Activated naive CD4-positive, alpha-beta T cell treated with anti-CD3 and anti-CD28 coated beads for 36 hours (primary cell): ENCODE results near the gene HDAC7. TPM values are rescaled to one million over a fixed set of nuclear protein-coding genes. Genes with fewer than 3 reads are reported as not detected.

Experiments used
- CTCF ChIA-PET: fragments of 350-600 bp; sonication (Branson Sonifier 250); formaldehyde crosslinking; loops from one replicate; lab custom pipeline; 2021; ENCODE audit warnings: antibody characterized with exemption; lab: Charles Lee
- DNase-seq: peaks from one replicate; pipeline ENCODE4 v3.0.0-alpha.2; 2020
- H3K27ac Mint-ChIP-seq: one replicate; pipeline ENCODE4 v1.8.0; 2021; ENCODE audit warnings: mild to moderate bottlenecking, mixed read lengths
- H3K27me3 Mint-ChIP-seq: one replicate; pipeline ENCODE4 v1.8.0; 2021; ENCODE audit warnings: low read depth, mixed read lengths
- H3K36me3 Mint-ChIP-seq: one replicate; pipeline ENCODE4 v1.8.0; 2021; ENCODE audit warnings: low read depth, mixed read lengths
- H3K4me1 Mint-ChIP-seq: one replicate; pipeline ENCODE4 v1.8.0; 2021; ENCODE audit warnings: low read depth, mixed read lengths
- H3K4me3 Mint-ChIP-seq: one replicate; pipeline ENCODE4 v1.8.0; 2021; ENCODE audit warnings: mild to moderate bottlenecking, moderate library complexity, mixed read lengths
- H3K9me3 Mint-ChIP-seq: one replicate; pipeline ENCODE4 v1.8.0; 2021; ENCODE audit warnings: mixed read lengths
- intact Hi-C: fragments of 100-400 bp; cut with micrococcal nuclease; formaldehyde crosslinking; loops from one replicate; pipeline ENCODE4 v1.15.1; 2023
- total RNA-seq, 2 experiments: library from RNA; stranded (reverse); gene quantifications; one replicate each; pipeline ENCODE4 v1.2.3, GENCODE V29; 2021

Gene HDAC7
- total RNA-seq, 2 experiments from 2014 or later: 272 to 289 TPM

DNA sequence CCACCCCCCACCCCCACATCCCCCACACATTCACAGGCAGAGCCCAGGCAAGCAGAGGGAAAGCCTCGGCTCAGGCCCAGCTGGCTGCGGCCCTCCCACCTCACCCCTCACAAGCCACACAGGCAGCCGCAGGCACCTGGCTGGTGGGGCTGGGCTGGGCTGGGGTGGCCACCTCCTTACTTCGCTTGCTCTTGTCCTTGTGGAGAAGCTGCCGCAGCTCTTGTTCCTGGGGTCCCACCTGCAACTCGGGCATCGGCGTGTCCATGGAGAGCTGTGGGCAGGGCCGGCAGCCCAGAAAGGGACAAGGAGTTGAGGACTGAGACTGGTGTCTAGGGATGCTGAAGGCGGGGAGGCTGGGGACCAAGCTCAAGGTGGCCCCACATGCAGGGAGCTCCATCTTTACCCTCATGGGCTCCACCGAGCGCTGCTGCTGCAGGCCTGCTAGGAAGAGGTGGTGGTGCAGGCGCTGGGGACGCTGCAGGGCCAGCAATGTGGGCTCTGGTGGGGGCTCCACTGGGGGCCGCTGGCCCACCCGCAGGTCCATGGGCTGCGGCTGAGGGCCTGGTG, 21.2 kb downstream of the HDAC7 start:
- no peak for DNase-seq
- Mint-ChIP-seq H3K4me1 (peaks cover 48% of the 10 kb centered on the region), H3K4me3 (no peak overlapping the region), H3K27me3 (no peaks in the 10 kb centered on the region), H3K9me3 (no peaks in the 10 kb centered on the region), H3K36me3 (peaks cover 35% of the 10 kb centered on the region), H3K27ac (no peak overlapping the region)
- CTCF ChIA-PET: interaction anchor here (0.6 to 27.8 kb wide), 6 partner anchors 9 to 36 kb away, joined by 3 to 848 read pairs (median 6); no protein-coding TSS in a partner anchor
- intact Hi-C loops: no loop called here

DNA sequence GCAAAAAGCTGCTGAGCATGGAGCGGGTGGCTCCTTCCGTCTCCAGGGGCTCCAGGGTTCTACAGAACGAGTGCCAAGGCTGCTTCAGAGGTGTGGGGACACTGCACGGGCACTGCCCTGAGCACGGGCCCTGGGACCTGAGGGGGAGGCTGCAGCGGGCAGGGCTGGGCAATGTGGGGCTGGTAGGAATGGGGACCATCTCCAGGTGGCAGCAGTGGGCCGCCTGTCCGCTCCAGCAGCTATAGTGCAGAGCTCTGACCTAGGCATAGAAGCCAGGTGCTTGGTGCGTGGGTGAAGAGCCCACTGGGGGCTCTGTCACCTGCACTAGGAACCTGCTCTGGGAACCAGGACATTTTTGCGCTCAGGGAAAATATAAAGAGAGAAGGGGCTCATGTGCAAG, 22.3 kb downstream of the HDAC7 start:
- Mint-ChIP-seq H3K27me3 (no peaks in the 10 kb centered on the region), H3K4me3 (no peak overlapping the region), H3K27ac (peak overlapping the region; percentile 87), H3K36me3 (peaks cover 33% of the 10 kb centered on the region), H3K4me1 (peaks cover 38% of the 10 kb centered on the region), H3K9me3 (no peaks in the 10 kb centered on the region)
- intact Hi-C loops: loop anchor here (1.0 kb wide), 2 partner anchors 20 to 40 kb away; no protein-coding TSS in a partner anchor
- CTCF ChIA-PET: interaction anchor here (1.5 to 27.8 kb wide), 4 partner anchors 10 to 37 kb away, joined by 3 to 848 read pairs (median 6); no protein-coding TSS in a partner anchor
- peak; percentile 55 for DNase-seq

DNA sequence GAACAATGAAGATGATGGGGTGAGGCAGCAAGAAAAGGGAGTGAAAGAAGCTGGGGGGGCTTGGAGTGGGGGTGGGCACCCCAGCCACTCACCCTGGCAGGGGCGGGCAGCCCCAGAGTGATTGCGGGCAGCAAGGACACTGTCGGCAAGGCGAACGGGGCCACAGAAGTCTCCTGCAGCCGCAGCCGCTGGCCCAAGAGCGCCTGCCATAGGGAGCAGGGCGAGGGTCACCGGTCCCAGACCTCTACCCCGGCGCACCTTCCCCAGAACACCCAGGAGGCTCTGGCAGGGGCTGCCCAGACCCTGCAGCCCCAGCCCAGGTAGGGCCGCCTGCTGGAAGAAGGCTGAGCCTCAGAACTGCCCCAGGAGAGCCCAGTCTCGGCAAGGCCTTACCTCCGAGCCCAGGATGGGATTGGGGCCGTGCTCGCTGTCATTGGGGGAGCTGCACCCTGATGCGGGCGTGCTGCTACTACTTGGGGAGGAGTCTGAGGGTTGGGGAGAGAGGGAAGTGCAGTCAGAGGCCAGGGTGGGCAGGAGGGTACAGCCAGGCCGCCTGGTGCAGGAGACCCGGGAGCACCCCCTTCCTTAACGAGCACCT, 23.8 kb downstream of the HDAC7 start:
- Mint-ChIP-seq H3K9me3 (no peaks in the 10 kb centered on the region), H3K27ac (no peak overlapping the region), H3K4me3 (no peak overlapping the region), H3K36me3 (peaks cover 35% of the 10 kb centered on the region), H3K27me3 (no peaks in the 10 kb centered on the region), H3K4me1 (peaks cover 23% of the 10 kb centered on the region)
- CTCF ChIA-PET: interaction anchor here (0.8 to 27.8 kb wide), 3 partner anchors 12 to 39 kb away, joined by 3 to 848 read pairs (median 5); partner anchors contain the start of gene RAPGEF3
- no peak for DNase-seq
- intact Hi-C loops: no loop called here

DNA sequence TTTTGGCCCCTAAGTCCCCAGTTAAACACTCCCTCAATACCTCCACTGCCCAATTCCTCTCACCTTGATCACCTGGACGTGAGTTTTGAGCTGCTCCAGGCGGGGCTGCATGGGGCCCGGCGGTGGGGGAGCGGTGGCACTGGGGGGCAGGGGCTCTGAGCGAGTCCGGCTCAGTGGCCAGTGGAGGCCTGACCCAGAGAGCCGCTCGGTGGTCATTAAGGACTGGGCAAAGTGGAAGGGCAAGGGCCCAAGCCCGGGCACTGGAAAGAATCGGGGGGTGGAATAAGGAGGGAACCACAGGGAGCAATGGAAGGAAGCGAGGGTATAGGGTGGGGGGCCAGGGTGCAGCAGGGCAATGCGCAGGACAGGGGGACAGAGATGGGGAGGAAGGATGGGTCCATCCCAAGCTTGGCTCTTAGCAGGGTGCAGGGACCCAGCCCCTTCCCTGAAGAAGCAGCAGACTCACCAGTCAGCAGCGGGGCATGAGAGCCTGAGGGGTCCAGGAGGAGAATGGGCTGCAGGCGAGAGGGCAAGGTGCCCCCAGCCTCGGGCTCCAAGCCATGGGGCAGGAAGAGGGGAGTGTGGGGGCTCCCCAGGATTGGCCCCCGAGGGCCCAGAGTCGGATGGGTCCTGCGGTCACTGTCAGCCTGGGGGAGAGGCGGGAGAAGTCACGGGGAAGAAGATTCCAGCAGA, 24.4 kb downstream of the HDAC7 start:
- Mint-ChIP-seq H3K27me3 (no peaks in the 10 kb centered on the region), H3K4me3 (no peak overlapping the region), H3K27ac (no peak overlapping the region), H3K36me3 (peaks cover 39% of the 10 kb centered on the region), H3K4me1 (peaks cover 17% of the 10 kb centered on the region), H3K9me3 (no peaks in the 10 kb centered on the region)
- CTCF ChIA-PET: interaction anchor here (1.5 to 27.8 kb wide), 2 partner anchors 22 to 39 kb away, joined by 4 to 848 read pairs; no protein-coding TSS in a partner anchor
- intact Hi-C loops: no loop called here
- no peak for DNase-seq

DNA sequence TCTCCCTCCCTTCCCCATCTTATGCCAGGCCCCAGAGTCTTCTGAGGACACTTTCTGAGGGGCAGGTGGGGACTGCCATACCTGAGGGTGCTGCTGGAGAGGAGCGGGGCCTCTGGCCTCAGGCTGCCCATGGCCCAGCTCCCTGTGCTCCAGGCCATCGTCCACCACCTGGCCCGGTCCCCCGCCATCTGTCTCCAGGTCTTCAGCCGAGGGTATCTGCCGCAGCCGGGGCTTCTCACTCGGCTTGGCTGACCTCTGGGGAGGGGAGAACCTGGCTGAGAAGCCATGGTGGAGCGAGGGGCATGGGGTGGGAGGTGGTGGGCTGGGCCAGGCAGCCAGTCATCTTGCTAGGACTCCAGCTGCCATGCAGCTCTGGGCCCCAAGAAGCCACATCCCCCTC, 25.0 kb downstream of the HDAC7 start:
- Mint-ChIP-seq H3K36me3 (peaks cover 40% of the 10 kb centered on the region), H3K9me3 (no peaks in the 10 kb centered on the region), H3K27me3 (no peaks in the 10 kb centered on the region), H3K27ac (no peak overlapping the region), H3K4me1 (peaks cover 12% of the 10 kb centered on the region), H3K4me3 (no peak overlapping the region)
- CTCF ChIA-PET: interaction anchor here (1.5 to 3.0 kb wide), 2 partner anchors 23 to 52 kb away, joined by 4 to 15 read pairs; no protein-coding TSS in a partner anchor
- DNase-seq: no peak
- intact Hi-C loops: no loop called here

DNA sequence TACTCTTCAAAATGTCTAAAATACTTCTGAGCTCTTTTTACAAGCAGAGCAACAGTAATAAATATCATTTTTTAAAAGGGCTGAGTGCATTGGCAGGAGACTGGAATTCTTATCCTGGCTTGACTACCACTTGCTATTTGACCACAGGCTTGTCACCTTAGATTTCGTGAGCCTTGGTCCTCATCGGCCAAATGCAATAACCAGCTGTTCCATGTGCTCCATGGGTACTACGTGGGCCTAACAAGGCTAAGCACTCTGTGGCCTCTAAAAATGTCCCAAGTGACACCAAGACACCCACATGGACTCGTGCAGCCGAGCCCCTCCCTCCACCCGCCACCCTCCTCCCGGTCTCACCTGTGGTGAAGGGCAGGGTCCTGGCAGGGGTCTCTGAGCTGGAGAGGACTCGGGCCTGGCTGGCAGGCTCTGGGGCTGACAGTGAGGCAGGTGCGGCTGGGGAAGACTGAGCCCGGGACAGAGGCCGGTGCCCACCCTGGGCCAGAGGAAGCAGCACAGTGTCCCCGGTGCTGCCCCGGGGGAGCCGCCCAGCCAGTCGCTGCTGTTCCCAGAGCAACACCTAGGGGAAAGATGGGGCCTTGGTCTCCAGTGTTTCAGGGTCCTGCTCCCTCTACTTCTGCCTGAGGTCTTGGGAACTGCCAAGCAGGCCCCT, 26.6 kb downstream of the HDAC7 start:
- H3K9me3 Mint-ChIP-seq: no peaks in the 10 kb centered on the region

DNA sequence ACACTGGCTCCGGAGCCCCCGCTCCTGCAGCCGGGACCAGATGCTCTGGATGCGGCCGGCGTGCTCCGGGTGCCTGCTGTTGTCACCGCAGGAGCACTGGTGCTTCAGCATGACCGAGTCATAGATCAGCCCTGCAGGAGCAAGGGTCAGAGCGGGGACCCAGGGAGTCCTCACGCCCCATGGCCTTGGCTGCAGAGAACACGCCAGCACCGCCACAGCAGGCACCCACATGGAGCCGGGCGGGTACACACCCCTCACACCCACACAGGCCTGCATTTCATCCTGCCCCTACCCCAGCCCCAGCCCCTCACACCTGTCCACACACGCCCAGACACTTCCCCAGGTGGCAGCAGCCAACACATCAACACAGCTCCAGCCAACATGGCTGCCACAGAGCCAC, 27.8 kb downstream of the HDAC7 start:
- Mint-ChIP-seq H3K27ac (no peak overlapping the region), H3K36me3 (peaks cover 57% of the 10 kb centered on the region), H3K4me1 (peaks cover 14% of the 10 kb centered on the region), H3K27me3 (no peaks in the 10 kb centered on the region), H3K9me3 (no peaks in the 10 kb centered on the region), H3K4me3 (no peak overlapping the region)
- intact Hi-C loops: no loop called here
- DNase-seq: no peak
- CTCF ChIA-PET: interaction anchor here (0.7 to 3.0 kb wide), 6 partner anchors 11 to 50 kb away, joined by 3 to 15 read pairs (median 4); no protein-coding TSS in a partner anchor

More for the DNA sequence above, 26.6 kb downstream of the HDAC7 start:
- H3K4me3 Mint-ChIP-seq: no peak overlapping the region
- H3K27ac Mint-ChIP-seq: peak overlapping the region; percentile 41
- CTCF ChIA-PET: interaction anchor here (1.0 to 3.0 kb wide), 6 partner anchors 9 to 51 kb away, joined by 3 to 15 read pairs (median 6); no protein-coding TSS in a partner anchor
- H3K27me3 Mint-ChIP-seq: no peaks in the 10 kb centered on the region
- no peak for DNase-seq
- H3K36me3 Mint-ChIP-seq: peaks cover 49% of the 10 kb centered on the region
- intact Hi-C loops: no loop called here
- H3K4me1 Mint-ChIP-seq: peaks cover 4% of the 10 kb centered on the region

DNA sequence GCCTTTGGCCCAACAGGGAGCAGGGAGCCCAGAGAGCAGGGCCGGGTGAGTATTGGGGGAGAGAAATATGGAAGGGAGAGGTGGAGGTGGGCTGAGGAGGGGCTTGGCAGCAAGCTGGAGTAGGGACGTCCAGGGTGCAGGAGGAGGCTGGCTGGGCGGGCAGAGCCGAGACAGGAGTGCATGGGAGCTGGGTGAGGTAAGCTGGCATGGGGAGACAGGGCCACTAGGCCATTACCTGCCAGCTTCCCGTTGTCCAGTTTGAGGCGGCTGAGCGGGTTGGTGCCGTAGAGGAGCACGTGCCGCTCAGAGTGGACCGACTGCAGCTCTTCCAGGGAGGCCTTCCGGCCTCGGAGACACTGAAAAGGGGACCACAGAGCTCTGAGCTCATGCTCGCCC, 28.4 kb downstream of the HDAC7 start:
- intact Hi-C loops: no loop called here
- H3K9me3 Mint-ChIP-seq: no peaks in the 10 kb centered on the region
- H3K27ac Mint-ChIP-seq: peak overlapping the region; percentile 13
- peaks cover 62% of the 10 kb centered on the region for H3K36me3 Mint-ChIP-seq
- no peak for DNase-seq
- no peak overlapping the region for H3K4me3 Mint-ChIP-seq
- CTCF ChIA-PET: interaction anchor here (3.0 to 3.7 kb wide), 2 partner anchors 48 to 49 kb away, joined by 15 to 18 read pairs; no protein-coding TSS in a partner anchor
- H3K27me3 Mint-ChIP-seq: no peaks in the 10 kb centered on the region
- H3K4me1 Mint-ChIP-seq: peaks cover 19% of the 10 kb centered on the region

DNA sequence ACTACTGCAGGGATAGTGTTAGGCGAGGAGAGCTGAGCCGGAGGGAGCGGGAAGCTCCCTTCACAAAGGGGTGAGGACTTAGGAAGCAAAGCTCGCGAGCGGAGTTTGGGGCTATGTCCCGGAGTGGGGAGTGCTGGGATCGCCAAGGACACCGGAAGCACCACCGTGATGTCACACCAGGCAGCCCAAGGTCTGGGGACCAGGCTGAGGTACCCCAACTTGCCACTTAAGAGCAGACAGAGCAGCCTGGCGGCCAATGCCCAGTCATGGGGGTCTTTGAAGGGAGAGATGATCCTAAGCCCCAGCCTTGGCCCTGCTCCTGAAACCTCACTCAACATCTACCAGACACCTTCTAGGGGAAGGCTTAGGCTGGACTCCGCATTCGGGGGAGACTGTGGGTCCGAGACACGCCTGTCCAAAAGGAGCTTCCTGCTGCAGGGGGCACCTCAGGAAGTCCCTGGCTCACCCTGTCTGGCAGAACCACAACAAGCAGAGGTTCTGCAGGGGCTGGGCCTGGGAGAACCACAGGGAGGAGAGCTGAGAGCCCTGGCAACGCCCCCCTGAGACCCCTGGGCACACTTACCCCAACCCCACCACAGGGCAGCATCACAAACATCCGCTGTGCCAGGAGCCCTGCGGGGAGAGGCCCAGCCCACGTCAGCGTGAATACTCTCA, 28.9 kb downstream of the HDAC7 start:
- CTCF ChIA-PET: interaction anchor here (1.0 to 3.7 kb wide), 3 partner anchors 19 to 48 kb away, joined by 3 to 22 read pairs (median 18); no protein-coding TSS in a partner anchor
- DNase-seq: no peak
- intact Hi-C loops: no loop called here
- Mint-ChIP-seq H3K36me3 (peaks cover 66% of the 10 kb centered on the region), H3K4me3 (no peak overlapping the region), H3K4me1 (peaks cover 25% of the 10 kb centered on the region), H3K27me3 (no peaks in the 10 kb centered on the region), H3K9me3 (no peaks in the 10 kb centered on the region), H3K27ac (peak overlapping the region; percentile 31)

DNA sequence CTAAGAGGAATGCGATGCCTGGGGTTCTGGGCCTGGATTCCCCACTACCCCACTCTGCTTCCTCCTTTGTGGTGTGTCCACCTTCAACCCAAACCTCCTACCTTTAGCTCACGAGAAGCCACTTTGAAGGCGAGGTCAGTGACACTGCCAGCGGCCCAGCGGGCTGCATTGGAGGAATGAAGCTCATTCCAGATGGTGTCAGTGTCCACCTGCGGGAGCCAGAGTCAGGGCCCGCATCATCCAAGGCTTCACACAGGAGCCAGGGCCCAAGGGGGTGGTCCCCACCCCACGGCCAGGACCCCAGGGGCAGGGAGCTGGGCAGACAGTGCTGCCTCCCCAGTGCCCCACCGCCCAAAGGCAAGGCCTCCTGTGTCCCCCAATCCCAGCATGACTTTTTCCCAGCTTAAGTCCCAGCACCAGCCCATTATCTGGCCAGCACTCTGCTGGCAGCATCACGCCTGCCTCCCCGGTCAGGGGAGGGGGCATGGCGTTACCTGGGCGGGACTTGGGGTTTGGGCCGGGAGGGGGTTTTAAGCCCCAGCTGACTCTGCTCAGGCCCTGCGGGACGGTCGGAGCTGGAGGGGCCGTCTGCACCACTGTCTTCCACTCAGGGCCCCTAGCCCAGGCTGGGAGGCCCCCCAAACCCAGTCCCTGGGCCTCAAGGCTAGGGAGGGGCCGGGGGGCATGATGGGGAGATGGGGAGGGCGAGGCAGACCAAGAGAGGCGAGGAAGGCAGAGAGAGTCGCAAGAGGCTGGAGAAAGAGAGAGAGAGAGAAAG, 29.8 kb downstream of the HDAC7 start:
- CTCF ChIA-PET: interaction anchor here (0.6 to 3.7 kb wide), 10 partner anchors 10 to 286 kb away, joined by 3 to 22 read pairs (median 4); no protein-coding TSS in a partner anchor
- Mint-ChIP-seq H3K27ac (peak overlapping the region; percentile 41), H3K36me3 (peaks cover 62% of the 10 kb centered on the region), H3K9me3 (no peaks in the 10 kb centered on the region), H3K27me3 (no peaks in the 10 kb centered on the region), H3K4me1 (peaks cover 29% of the 10 kb centered on the region), H3K4me3 (no peak overlapping the region)
- no peak for DNase-seq
- intact Hi-C loops: no loop called here

DNA sequence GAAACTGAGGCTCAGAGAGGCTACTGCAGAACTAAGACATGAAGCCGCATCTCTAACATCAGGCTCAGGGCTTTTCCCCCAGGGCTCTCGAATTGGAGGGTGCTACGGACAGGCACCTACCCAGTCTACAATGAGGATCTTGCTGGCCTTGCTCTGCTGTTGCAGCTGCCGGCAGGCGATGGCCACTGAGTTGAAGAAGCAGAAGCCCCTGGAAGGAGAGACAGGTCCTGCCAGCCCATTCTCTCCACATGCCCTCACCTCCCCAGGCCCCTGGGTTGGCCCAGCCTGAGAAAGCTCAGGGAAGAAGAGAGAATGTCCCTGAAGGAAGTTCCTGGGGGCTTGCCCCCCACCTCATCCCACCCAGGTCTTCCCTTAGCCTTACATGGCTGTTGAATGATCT, 30.6 kb downstream of the HDAC7 start:
- Mint-ChIP-seq H3K9me3 (no peaks in the 10 kb centered on the region), H3K27me3 (no peaks in the 10 kb centered on the region), H3K4me3 (no peak overlapping the region), H3K27ac (peak overlapping the region; percentile 51), H3K36me3 (peaks cover 62% of the 10 kb centered on the region), H3K4me1 (peaks cover 29% of the 10 kb centered on the region)
- CTCF ChIA-PET: interaction anchor here (0.6 to 3.7 kb wide), 9 partner anchors 9 to 285 kb away, joined by 3 to 22 read pairs (median 5); no protein-coding TSS in a partner anchor
- DNase-seq: no peak
- intact Hi-C loops: no loop called here
